ENCODE measurements around the gene PSTPIP1. TPM values are rescaled to one million over a fixed set of nuclear protein-coding genes. Genes with fewer than 3 reads are reported as not detected.

The PSTPIP1 gene
- total and polyA plus RNA-seq, 10 of the 15 experiments (the other 5 are each of a cell fraction or from before 2014, with no cell fraction given): 0.50 to 29.3 (median 14.5) TPM

DNA sequence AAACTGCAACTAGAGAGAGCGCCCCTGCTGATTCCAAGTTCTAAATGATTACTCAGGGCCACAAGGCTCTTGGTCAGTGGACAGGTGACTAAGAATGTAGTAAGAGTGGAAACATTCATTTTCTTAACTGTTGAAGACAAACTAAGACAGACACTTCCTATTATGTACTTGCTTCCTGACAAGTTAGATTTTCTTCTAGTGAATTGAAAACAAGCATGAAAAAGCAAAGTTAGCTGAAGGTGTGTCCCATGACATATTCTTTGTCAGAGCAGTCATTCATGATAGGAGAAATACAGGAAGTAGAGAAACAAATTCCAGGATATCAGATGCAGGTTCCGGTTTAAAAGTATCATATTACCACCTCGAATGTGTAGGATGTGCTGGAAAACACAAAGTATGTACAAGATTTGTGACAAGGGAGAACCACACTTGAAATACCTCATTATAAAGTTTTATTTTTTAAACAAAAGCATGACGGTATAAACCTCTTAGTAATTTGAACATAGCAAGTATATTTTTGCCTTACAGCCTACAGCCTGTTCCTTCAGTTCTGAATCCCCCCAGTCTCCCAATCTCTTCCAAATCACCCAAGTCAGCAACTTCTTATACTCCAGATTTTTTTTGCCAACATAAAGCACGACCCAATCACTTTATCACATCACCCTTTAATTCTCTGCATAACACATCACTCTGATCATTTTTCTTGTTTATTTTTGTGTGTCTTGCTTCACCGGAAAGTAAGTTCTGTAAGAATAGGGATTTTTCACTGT is 69.8 kb downstream of the PSTPIP1 start:
- SMC1A ChIA-PET (ENCODE audit: uncharacterized antibody, unreplicated experiment): interaction anchor here (0.9 to 1.8 kb wide), 3 partner anchors 17 to 43 kb away, joined by 3 to 5 read pairs (median 4); no protein-coding TSS in a partner anchor
- peak overlapping the region; percentile 35; the same call in 1 of the 2 replicates for H3K4me2 ChIP-seq (ENCODE audit: control insufficient read depth, insufficient read depth)
- POLR2A ChIA-PET: no interaction called here
- in situ Hi-C loops (cut with MboI) (no loop called here), intact Hi-C loops (cut with micrococcal nuclease; ENCODE audit: unreplicated experiment) (no loop called here)
- H4K20me1 ChIP-seq (ENCODE audit: control insufficient read depth, insufficient read depth): no peaks in the 10 kb centered on the region
- DNase-seq (ENCODE audit: low read depth, low spot score): no peak
- no peaks in the 10 kb centered on the region for H3K27me3 ChIP-seq (replicated peaks in 1 of 2; ENCODE audit: control insufficient read depth in 2 of 2, insufficient read depth in 2 of 2, low read length in 1 of 2)
- RAD21 ChIA-PET (ENCODE audit: unreplicated experiment): no interaction called here
- no peaks in the 10 kb centered on the region for H3K36me3 ChIP-seq (ENCODE audit: control insufficient read depth in 2 of 2, insufficient read depth in 2 of 2, low read length in 1 of 2)
- TF ChIP-seq, protein P1, sequence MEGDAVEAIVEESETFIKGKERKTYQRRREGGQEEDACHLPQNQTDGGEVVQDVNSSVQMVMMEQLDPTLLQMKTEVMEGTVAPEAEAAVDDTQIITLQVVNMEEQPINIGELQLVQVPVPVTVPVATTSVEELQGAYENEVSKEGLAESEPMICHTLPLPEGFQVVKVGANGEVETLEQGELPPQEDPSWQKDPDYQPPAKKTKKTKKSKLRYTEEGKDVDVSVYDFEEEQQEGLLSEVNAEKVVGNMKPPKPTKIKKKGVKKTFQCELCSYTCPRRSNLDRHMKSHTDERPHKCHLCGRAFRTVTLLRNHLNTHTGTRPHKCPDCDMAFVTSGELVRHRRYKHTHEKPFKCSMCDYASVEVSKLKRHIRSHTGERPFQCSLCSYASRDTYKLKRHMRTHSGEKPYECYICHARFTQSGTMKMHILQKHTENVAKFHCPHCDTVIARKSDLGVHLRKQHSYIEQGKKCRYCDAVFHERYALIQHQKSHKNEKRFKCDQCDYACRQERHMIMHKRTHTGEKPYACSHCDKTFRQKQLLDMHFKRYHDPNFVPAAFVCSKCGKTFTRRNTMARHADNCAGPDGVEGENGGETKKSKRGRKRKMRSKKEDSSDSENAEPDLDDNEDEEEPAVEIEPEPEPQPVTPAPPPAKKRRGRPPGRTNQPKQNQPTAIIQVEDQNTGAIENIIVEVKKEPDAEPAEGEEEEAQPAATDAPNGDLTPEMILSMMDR (IDR thresholded peaks at IDR 0.05 in 2 of 3, conservative IDR thresholded peaks at IDR 0.05 in 1 of 3; ENCODE audit: control insufficient read depth in 2 of 3, extremely low read depth in 1 of 3, insufficient read depth in 1 of 3, low read depth in 3 of 3, low read length in 3 of 3): no peak
- no TSS peak for BruUV-seq (replicated peaks)
- CTCF ChIA-PET: interaction anchor here (0.6 to 2.5 kb wide), 3 partner anchors 10 to 351 kb away, joined by 3 to 9 read pairs (median 5); no protein-coding TSS in a partner anchor
- H3K4me3 ChIP-seq: no peak overlapping the region
- H3K9ac ChIP-seq (ENCODE audit: control insufficient read depth, insufficient read depth, low read length): no peak overlapping the region
- peaks cover 41% of the 10 kb centered on the region for H3K79me2 ChIP-seq (ENCODE audit: control insufficient read depth, insufficient read depth, low read length)
- H3K9me3 ChIP-seq (replicated peaks; ENCODE audit: control insufficient read depth, insufficient read depth, low read length): no peaks in the 10 kb centered on the region
- 98% methylated on average over 6 of the region's 6 CpGs for WGBS (ENCODE audit: insufficient coverage, insufficient replicate concordance, low lambda C conversion rate, missing lambda C conversion rate)
- no peak for FAIRE-seq
- H3K4me1 ChIP-seq (ENCODE audit: control insufficient read depth, insufficient read depth, low read length): peaks cover 30% of the 10 kb centered on the region
- ATAC-seq: no peak
- no peak overlapping the region for H3K27ac ChIP-seq (ENCODE audit: control insufficient read depth, insufficient read depth)
- no peak overlapping the region for H2AFZ ChIP-seq (ENCODE audit: control insufficient read depth, low read depth, low read length)
